ENCODE data around the gene GCGR. TPM values are rescaled to one million over a fixed set of nuclear protein-coding genes. Genes with fewer than 3 reads are reported as not detected.

The GCGR gene
- total and polyA plus RNA-seq, 2 experiments from 2014 or later: 0.17 to 0.23 TPM

DNA sequence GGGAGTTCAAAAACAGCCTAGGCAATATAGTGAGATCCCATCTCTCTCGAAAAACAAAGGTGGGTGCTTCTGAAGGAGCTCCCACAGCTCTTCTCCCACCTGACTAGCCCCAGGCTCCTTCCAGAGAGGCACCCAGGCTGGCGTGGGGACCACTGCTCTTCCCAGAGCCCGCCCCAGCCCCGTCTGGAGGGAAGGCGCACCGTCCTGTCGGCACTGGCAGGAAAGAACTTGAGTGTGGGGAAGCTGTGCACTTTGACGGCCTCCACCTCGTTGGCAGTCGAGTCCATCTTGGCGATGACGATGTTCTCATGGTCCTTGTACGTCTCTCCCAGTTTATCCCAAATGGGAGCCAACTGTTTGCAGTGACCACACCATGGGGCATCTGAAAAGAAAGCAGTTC lies 41.4 kb downstream of the GCGR start:
- no peaks in the 10 kb centered on the region; the same call in 2 of the 3 replicates for H3K4me1 Mint-ChIP-seq
- Histone ChIP-seq H3K9me2 (ENCODE audit: insufficient read depth) (no peaks in the 10 kb centered on the region), H3F3A (replicated peaks; ENCODE audit: low read depth) (peaks cover 8% of the 10 kb centered on the region; the same call in 1 of the 2 replicates), H3K79me2 (replicated peaks; ENCODE audit: insufficient read depth) (no peaks in the 10 kb centered on the region), H3K27me3 (ENCODE audit: insufficient read depth) (no peaks in the 10 kb centered on the region), H4K20me1 (replicated peaks; ENCODE audit: insufficient read depth) (peaks cover 6% of the 10 kb centered on the region; the same call in 1 of the 2 replicates), H2AFZ (no peak overlapping the region), H3K4me2 (no peak overlapping the region), H3K4me3 (no peak overlapping the region), H3K27ac (ENCODE audit: low read depth) (no peak overlapping the region), H3K4me1 (ENCODE audit: insufficient read depth) (no peaks in the 10 kb centered on the region), H3K36me3 (ENCODE audit: insufficient read depth) (peaks cover 7% of the 10 kb centered on the region; the same call in 1 of the 2 replicates)
- TF ChIP-seq, protein P1, sequence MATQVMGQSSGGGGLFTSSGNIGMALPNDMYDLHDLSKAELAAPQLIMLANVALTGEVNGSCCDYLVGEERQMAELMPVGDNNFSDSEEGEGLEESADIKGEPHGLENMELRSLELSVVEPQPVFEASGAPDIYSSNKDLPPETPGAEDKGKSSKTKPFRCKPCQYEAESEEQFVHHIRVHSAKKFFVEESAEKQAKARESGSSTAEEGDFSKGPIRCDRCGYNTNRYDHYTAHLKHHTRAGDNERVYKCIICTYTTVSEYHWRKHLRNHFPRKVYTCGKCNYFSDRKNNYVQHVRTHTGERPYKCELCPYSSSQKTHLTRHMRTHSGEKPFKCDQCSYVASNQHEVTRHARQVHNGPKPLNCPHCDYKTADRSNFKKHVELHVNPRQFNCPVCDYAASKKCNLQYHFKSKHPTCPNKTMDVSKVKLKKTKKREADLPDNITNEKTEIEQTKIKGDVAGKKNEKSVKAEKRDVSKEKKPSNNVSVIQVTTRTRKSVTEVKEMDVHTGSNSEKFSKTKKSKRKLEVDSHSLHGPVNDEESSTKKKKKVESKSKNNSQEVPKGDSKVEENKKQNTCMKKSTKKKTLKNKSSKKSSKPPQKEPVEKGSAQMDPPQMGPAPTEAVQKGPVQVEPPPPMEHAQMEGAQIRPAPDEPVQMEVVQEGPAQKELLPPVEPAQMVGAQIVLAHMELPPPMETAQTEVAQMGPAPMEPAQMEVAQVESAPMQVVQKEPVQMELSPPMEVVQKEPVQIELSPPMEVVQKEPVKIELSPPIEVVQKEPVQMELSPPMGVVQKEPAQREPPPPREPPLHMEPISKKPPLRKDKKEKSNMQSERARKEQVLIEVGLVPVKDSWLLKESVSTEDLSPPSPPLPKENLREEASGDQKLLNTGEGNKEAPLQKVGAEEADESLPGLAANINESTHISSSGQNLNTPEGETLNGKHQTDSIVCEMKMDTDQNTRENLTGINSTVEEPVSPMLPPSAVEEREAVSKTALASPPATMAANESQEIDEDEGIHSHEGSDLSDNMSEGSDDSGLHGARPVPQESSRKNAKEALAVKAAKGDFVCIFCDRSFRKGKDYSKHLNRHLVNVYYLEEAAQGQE (IDR thresholded peaks at IDR 0.05; ENCODE audit: unreplicated experiment): no peak
- TF ChIP-seq JUNB (IDR thresholded peaks at IDR 0.05; ENCODE audit: unreplicated experiment) (no peak), ZNF331 (CRISPR knock-in tag; IDR thresholded peaks at IDR 0.05; ENCODE audit: low read depth) (no peak), ZNF114 (CRISPR knock-in tag; IDR thresholded peaks at IDR 0.05) (no peak), STAT1 (IDR thresholded peaks at IDR 0.05; ENCODE audit: unreplicated experiment) (no peak), POLR2AphosphoS5 (IDR thresholded peaks at IDR 0.05; ENCODE audit: low read depth) (no peak), CREB1 (CRISPR knock-in tag; IDR thresholded peaks at IDR 0.05; ENCODE audit: low read depth) (no peak), EZH2 (IDR thresholded peaks at IDR 0.05; ENCODE audit: low read depth, unreplicated experiment) (no peak), EZH2phosphoT487 (IDR thresholded peaks at IDR 0.05; ENCODE audit: unreplicated experiment) (no peak), NANOG (IDR thresholded peaks at IDR 0.05; ENCODE audit: borderline replicate concordance) (no peak)
- TF ChIP-seq, protein P2, sequence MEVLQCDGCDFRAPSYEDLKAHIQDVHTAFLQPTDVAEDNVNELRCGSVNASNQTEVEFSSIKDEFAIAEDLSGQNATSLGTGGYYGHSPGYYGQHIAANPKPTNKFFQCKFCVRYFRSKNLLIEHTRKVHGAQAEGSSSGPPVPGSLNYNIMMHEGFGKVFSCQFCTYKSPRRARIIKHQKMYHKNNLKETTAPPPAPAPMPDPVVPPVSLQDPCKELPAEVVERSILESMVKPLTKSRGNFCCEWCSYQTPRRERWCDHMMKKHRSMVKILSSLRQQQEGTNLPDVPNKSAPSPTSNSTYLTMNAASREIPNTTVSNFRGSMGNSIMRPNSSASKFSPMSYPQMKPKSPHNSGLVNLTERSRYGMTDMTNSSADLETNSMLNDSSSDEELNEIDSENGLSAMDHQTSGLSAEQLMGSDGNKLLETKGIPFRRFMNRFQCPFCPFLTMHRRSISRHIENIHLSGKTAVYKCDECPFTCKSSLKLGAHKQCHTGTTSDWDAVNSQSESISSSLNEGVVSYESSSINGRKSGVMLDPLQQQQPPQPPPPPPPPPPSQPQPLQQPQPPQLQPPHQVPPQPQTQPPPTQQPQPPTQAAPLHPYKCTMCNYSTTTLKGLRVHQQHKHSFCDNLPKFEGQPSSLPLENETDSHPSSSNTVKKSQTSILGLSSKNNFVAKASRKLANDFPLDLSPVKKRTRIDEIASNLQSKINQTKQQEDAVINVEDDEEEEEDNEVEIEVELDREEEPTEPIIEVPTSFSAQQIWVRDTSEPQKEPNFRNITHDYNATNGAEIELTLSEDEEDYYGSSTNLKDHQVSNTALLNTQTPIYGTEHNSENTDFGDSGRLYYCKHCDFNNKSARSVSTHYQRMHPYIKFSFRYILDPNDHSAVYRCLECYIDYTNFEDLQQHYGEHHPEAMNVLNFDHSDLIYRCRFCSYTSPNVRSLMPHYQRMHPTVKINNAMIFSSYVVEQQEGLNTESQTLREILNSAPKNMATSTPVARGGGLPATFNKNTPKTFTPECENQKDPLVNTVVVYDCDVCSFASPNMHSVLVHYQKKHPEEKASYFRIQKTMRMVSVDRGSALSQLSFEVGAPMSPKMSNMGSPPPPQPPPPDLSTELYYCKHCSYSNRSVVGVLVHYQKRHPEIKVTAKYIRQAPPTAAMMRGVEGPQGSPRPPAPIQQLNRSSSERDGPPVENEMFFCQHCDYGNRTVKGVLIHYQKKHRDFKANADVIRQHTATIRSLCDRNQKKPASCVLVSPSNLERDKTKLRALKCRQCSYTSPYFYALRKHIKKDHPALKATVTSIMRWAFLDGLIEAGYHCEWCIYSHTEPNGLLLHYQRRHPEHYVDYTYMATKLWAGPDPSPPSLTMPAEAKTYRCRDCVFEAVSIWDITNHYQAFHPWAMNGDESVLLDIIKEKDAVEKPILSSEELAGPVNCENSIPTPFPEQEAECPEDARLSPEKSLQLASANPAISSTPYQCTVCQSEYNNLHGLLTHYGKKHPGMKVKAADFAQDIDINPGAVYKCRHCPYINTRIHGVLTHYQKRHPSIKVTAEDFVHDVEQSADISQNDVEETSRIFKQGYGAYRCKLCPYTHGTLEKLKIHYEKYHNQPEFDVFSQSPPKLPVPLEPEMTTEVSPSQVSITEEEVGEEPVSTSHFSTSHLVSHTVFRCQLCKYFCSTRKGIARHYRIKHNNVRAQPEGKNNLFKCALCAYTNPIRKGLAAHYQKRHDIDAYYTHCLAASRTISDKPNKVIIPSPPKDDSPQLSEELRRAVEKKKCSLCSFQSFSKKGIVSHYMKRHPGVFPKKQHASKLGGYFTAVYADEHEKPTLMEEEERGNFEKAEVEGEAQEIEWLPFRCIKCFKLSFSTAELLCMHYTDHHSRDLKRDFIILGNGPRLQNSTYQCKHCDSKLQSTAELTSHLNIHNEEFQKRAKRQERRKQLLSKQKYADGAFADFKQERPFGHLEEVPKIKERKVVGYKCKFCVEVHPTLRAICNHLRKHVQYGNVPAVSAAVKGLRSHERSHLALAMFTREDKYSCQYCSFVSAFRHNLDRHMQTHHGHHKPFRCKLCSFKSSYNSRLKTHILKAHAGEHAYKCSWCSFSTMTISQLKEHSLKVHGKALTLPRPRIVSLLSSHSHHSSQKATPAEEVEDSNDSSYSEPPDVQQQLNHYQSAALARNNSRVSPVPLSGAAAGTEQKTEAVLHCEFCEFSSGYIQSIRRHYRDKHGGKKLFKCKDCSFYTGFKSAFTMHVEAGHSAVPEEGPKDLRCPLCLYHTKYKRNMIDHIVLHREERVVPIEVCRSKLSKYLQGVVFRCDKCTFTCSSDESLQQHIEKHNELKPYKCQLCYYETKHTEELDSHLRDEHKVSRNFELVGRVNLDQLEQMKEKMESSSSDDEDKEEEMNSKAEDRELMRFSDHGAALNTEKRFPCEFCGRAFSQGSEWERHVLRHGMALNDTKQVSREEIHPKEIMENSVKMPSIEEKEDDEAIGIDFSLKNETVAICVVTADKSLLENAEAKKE (CRISPR knock-in tag; IDR thresholded peaks at IDR 0.05): no peak
- TF ChIP-seq, protein P3, sequence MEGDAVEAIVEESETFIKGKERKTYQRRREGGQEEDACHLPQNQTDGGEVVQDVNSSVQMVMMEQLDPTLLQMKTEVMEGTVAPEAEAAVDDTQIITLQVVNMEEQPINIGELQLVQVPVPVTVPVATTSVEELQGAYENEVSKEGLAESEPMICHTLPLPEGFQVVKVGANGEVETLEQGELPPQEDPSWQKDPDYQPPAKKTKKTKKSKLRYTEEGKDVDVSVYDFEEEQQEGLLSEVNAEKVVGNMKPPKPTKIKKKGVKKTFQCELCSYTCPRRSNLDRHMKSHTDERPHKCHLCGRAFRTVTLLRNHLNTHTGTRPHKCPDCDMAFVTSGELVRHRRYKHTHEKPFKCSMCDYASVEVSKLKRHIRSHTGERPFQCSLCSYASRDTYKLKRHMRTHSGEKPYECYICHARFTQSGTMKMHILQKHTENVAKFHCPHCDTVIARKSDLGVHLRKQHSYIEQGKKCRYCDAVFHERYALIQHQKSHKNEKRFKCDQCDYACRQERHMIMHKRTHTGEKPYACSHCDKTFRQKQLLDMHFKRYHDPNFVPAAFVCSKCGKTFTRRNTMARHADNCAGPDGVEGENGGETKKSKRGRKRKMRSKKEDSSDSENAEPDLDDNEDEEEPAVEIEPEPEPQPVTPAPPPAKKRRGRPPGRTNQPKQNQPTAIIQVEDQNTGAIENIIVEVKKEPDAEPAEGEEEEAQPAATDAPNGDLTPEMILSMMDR (conservative IDR thresholded peaks at IDR 0.05; ENCODE audit: low read depth in 2 of 2): no peak
- TF ChIP-seq, protein P4, sequence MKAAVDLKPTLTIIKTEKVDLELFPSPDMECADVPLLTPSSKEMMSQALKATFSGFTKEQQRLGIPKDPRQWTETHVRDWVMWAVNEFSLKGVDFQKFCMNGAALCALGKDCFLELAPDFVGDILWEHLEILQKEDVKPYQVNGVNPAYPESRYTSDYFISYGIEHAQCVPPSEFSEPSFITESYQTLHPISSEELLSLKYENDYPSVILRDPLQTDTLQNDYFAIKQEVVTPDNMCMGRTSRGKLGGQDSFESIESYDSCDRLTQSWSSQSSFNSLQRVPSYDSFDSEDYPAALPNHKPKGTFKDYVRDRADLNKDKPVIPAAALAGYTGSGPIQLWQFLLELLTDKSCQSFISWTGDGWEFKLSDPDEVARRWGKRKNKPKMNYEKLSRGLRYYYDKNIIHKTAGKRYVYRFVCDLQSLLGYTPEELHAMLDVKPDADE (IDR thresholded peaks at IDR 0.05): no peak
- peaks cover 2% of the 10 kb centered on the region for H3K27me3 Mint-ChIP-seq (ENCODE audit: insufficient read depth, low read depth, poor library complexity)
- H3K27ac Mint-ChIP-seq: no peak overlapping the region
- H3K4me3 Mint-ChIP-seq: no peak overlapping the region
- peaks cover 34% of the 10 kb centered on the region for H3K36me3 Mint-ChIP-seq (ENCODE audit: low read depth)
- H3K9me3 Mint-ChIP-seq: no peaks in the 10 kb centered on the region
- no peak for DNase-seq (ENCODE audit: low spot score)
- ATAC-seq: no peak

All from GM23338 (cell line).